ENCODE data around the gene RUNX2. TPM values are rescaled to one million over a fixed set of nuclear protein-coding genes. Genes with fewer than 3 reads are reported as not detected.

The RUNX2 gene
- total RNA-seq, 1 donor from 2014 or later, result 0.09 TPM

- no peak overlapping the region for H2AFZ ChIP-seq (replicated peaks)
- H3K4me3 ChIP-seq, result no peak overlapping the region
- H3K27ac Mint-ChIP-seq, result no peak overlapping the region
- peaks cover 6% of the 10 kb centered on the region for H3K79me2 ChIP-seq (ENCODE audit: low read depth)
- no peaks in the 10 kb centered on the region for H3K4me1 Mint-ChIP-seq
- H3K27me3 ChIP-seq, result no peaks in the 10 kb centered on the region
- no peak overlapping the region for H3K9ac ChIP-seq
- H3K9me3 Mint-ChIP-seq, result no peaks in the 10 kb centered on the region
- no peak for TF ChIP-seq EZH2phosphoT487 (IDR thresholded peaks at IDR 0.05)
- no peak for TF ChIP-seq CTCF (IDR thresholded peaks at IDR 0.05)
- TF ChIP-seq EZH2 (IDR thresholded peaks at IDR 0.05), result no peak
- no peaks in the 10 kb centered on the region for H3K4me1 ChIP-seq
- no peaks in the 10 kb centered on the region for H3F3A ChIP-seq (ENCODE audit: low read depth)
- no peaks in the 10 kb centered on the region for H3K36me3 Mint-ChIP-seq
- no peaks in the 10 kb centered on the region for H3K27me3 Mint-ChIP-seq (ENCODE audit: insufficient read depth, low read depth)
- H3K9me3 ChIP-seq (ENCODE audit: low read depth), result no peaks in the 10 kb centered on the region
- H3K4me3 Mint-ChIP-seq, result no peak overlapping the region
- H3K27ac ChIP-seq, result no peak overlapping the region
- H3K4me2 ChIP-seq, result no peak overlapping the region
- H3K36me3 ChIP-seq, result no peaks in the 10 kb centered on the region
- H4K20me1 ChIP-seq (ENCODE audit: low read depth), result no peaks in the 10 kb centered on the region
- no peak for DNase-seq (ENCODE audit: low spot score)
These were observed 36.3 kb downstream of the RUNX2 start for GRCh38 chr6:45364466-45364865.

GRCh38 chr6:45365036-45365435 lies 36.9 kb downstream of the RUNX2 start:
- no peaks in the 10 kb centered on the region for H3K36me3 ChIP-seq
- no peak overlapping the region for H3K4me3 Mint-ChIP-seq
- H3K4me2 ChIP-seq, result no peak overlapping the region
- H3F3A ChIP-seq (ENCODE audit: low read depth), result no peaks in the 10 kb centered on the region
- H3K4me1 Mint-ChIP-seq, result no peaks in the 10 kb centered on the region
- H3K27me3 Mint-ChIP-seq (ENCODE audit: insufficient read depth, low read depth), result no peaks in the 10 kb centered on the region
- no peak overlapping the region for H2AFZ ChIP-seq (replicated peaks)
- H3K4me1 ChIP-seq, result no peaks in the 10 kb centered on the region
- H3K9ac ChIP-seq, result no peak overlapping the region
- TF ChIP-seq EZH2phosphoT487 (IDR thresholded peaks at IDR 0.05), result no peak
- no peak for TF ChIP-seq EZH2 (IDR thresholded peaks at IDR 0.05)
- no peak for TF ChIP-seq CTCF (IDR thresholded peaks at IDR 0.05)
- no peaks in the 10 kb centered on the region for H3K27me3 ChIP-seq
- H3K9me3 Mint-ChIP-seq, result no peaks in the 10 kb centered on the region
- H3K27ac ChIP-seq, result no peak overlapping the region
- no peak overlapping the region for H3K4me3 ChIP-seq
- peaks cover 6% of the 10 kb centered on the region for H3K79me2 ChIP-seq (ENCODE audit: low read depth)
- no peak for DNase-seq (ENCODE audit: low spot score)
- no peak overlapping the region for H3K27ac Mint-ChIP-seq
- no peaks in the 10 kb centered on the region for H3K9me3 ChIP-seq (ENCODE audit: low read depth)
- H3K36me3 Mint-ChIP-seq, result no peaks in the 10 kb centered on the region
- no peaks in the 10 kb centered on the region for H4K20me1 ChIP-seq (ENCODE audit: low read depth)

- no peaks in the 10 kb centered on the region for H3K4me1 Mint-ChIP-seq
- H3K9me3 Mint-ChIP-seq, result no peaks in the 10 kb centered on the region
- Histone ChIP-seq H3K4me2 (no peak overlapping the region), H3K9me3 (ENCODE audit: low read depth) (no peaks in the 10 kb centered on the region), H3K4me1 (no peaks in the 10 kb centered on the region), H3K36me3 (no peaks in the 10 kb centered on the region), H3K79me2 (ENCODE audit: low read depth) (peaks cover 6% of the 10 kb centered on the region), H2AFZ (replicated peaks) (no peak overlapping the region), H3F3A (ENCODE audit: low read depth) (no peaks in the 10 kb centered on the region), H3K4me3 (no peak overlapping the region), H3K9ac (no peak overlapping the region), H3K27ac (no peak overlapping the region), H3K27me3 (no peaks in the 10 kb centered on the region), H4K20me1 (ENCODE audit: low read depth) (no peaks in the 10 kb centered on the region)
- no peaks in the 10 kb centered on the region for H3K27me3 Mint-ChIP-seq (ENCODE audit: insufficient read depth, low read depth)
- no peak for DNase-seq (ENCODE audit: low spot score)
- no peak overlapping the region for H3K4me3 Mint-ChIP-seq
- no peaks in the 10 kb centered on the region for H3K36me3 Mint-ChIP-seq
- no peak for TF ChIP-seq CTCF (IDR thresholded peaks at IDR 0.05)
- TF ChIP-seq EZH2phosphoT487 (IDR thresholded peaks at IDR 0.05), result no peak
- no peak overlapping the region for H3K27ac Mint-ChIP-seq
These were observed 38.4 kb downstream of the RUNX2 start for GRCh38 chr6:45366534-45366933.

- no peaks in the 10 kb centered on the region for H3K4me1 ChIP-seq
- peaks cover 6% of the 10 kb centered on the region for H3K79me2 ChIP-seq (ENCODE audit: low read depth)
- H3K4me3 Mint-ChIP-seq, result no peak overlapping the region
- H3K27ac ChIP-seq, result no peak overlapping the region
- H3K9me3 ChIP-seq (ENCODE audit: low read depth), result no peaks in the 10 kb centered on the region
- no peak overlapping the region for H3K27ac Mint-ChIP-seq
- no peaks in the 10 kb centered on the region for H3K36me3 Mint-ChIP-seq
- H3K9ac ChIP-seq, result no peak overlapping the region
- H3K36me3 ChIP-seq, result no peaks in the 10 kb centered on the region
- DNase-seq (ENCODE audit: low spot score), result no peak
- H3F3A ChIP-seq (ENCODE audit: low read depth), result no peaks in the 10 kb centered on the region
- no peaks in the 10 kb centered on the region for H3K4me1 Mint-ChIP-seq
- H3K4me2 ChIP-seq, result no peak overlapping the region
- H4K20me1 ChIP-seq (ENCODE audit: low read depth), result no peaks in the 10 kb centered on the region
- H3K27me3 Mint-ChIP-seq (ENCODE audit: insufficient read depth, low read depth), result no peaks in the 10 kb centered on the region
- no peaks in the 10 kb centered on the region for H3K27me3 ChIP-seq
- no peak overlapping the region for H3K4me3 ChIP-seq
- TF ChIP-seq EZH2 (IDR thresholded peaks at IDR 0.05), result no peak
- TF ChIP-seq CTCF (IDR thresholded peaks at IDR 0.05), result no peak
- no peak for TF ChIP-seq EZH2phosphoT487 (IDR thresholded peaks at IDR 0.05)
- H3K9me3 Mint-ChIP-seq, result no peaks in the 10 kb centered on the region
- no peak overlapping the region for H2AFZ ChIP-seq (replicated peaks)
These were observed 39.9 kb downstream of the RUNX2 start for GRCh38 chr6:45367999-45368398.
